ENCODE results near the gene TMEM140.

The TMEM140 gene

GRCh38 chr7:135194494-135195095 is 46.7 kb downstream of the TMEM140 start:
- Histone ChIP-seq H3K4me3 (ENCODE audit: low read length) (no peak overlapping the region), H3K9me3 (ENCODE audit: control insufficient read depth, insufficient read depth, low read length) (no peaks in the 10 kb centered on the region), H3K36me3 (ENCODE audit: control insufficient read depth, insufficient read depth, low read length) (peaks cover 8% of the 10 kb centered on the region), H3K27me3 (ENCODE audit: control insufficient read depth, insufficient read depth, low read length) (no peaks in the 10 kb centered on the region), H3K27ac (ENCODE audit: low read length) (no peak overlapping the region), H3K4me1 (ENCODE audit: control insufficient read depth, insufficient read depth, low read length) (peaks cover 2% of the 10 kb centered on the region; the same call in 1 of the 2 replicates)
- DNase-seq (ENCODE audit: low read depth, low spot score), result no peak
- WGBS (ENCODE audit: insufficient coverage, insufficient read length), result no CpG with 5 or more reads among the region's 12 CpGs

GRCh38 chr7:135195156-135195555 is 47.3 kb downstream of the TMEM140 start:
- Histone ChIP-seq H3K36me3 (ENCODE audit: control insufficient read depth, insufficient read depth, low read length) (peaks cover 8% of the 10 kb centered on the region), H3K9me3 (ENCODE audit: control insufficient read depth, insufficient read depth, low read length) (no peaks in the 10 kb centered on the region), H3K4me1 (ENCODE audit: control insufficient read depth, insufficient read depth, low read length) (peaks cover 2% of the 10 kb centered on the region; the same call in 1 of the 2 replicates), H3K27me3 (ENCODE audit: control insufficient read depth, insufficient read depth, low read length) (no peaks in the 10 kb centered on the region), H3K27ac (ENCODE audit: low read length) (no peak overlapping the region), H3K4me3 (ENCODE audit: low read length) (no peak overlapping the region)
- no peak for DNase-seq (ENCODE audit: low read depth, low spot score)
- no CpG with 5 or more reads among the region's 4 CpGs for WGBS (ENCODE audit: insufficient coverage, insufficient read length)

- no peaks in the 10 kb centered on the region for H3K9me3 ChIP-seq (ENCODE audit: control insufficient read depth, insufficient read depth, low read length)
- no peaks in the 10 kb centered on the region for H3K27me3 ChIP-seq (ENCODE audit: control insufficient read depth, insufficient read depth, low read length)
- WGBS (ENCODE audit: insufficient coverage, insufficient read length), result no CpG with 5 or more reads among the region's 14 CpGs
- no peak for DNase-seq (ENCODE audit: low read depth, low spot score)
- peaks cover 8% of the 10 kb centered on the region for H3K36me3 ChIP-seq (ENCODE audit: control insufficient read depth, insufficient read depth, low read length)
- H3K4me3 ChIP-seq (ENCODE audit: low read length), result no peak overlapping the region
- no peak overlapping the region for H3K27ac ChIP-seq (ENCODE audit: low read length)
- peaks cover 2% of the 10 kb centered on the region; the same call in 1 of the 2 replicates for H3K4me1 ChIP-seq (ENCODE audit: control insufficient read depth, insufficient read depth, low read length)
Observed at GRCh38 chr7:135195968-135196629, 48.2 kb downstream of the TMEM140 start.

- Histone ChIP-seq H3K36me3 (ENCODE audit: control insufficient read depth, insufficient read depth, low read length) (peaks cover 8% of the 10 kb centered on the region), H3K9me3 (ENCODE audit: control insufficient read depth, insufficient read depth, low read length) (no peaks in the 10 kb centered on the region), H3K27ac (ENCODE audit: low read length) (no peak overlapping the region), H3K4me1 (ENCODE audit: control insufficient read depth, insufficient read depth, low read length) (peaks cover 2% of the 10 kb centered on the region; the same call in 1 of the 2 replicates), H3K4me3 (ENCODE audit: low read length) (no peak overlapping the region), H3K27me3 (ENCODE audit: control insufficient read depth, insufficient read depth, low read length) (no peaks in the 10 kb centered on the region)
- no peak for DNase-seq (ENCODE audit: low read depth, low spot score)
- WGBS (ENCODE audit: insufficient coverage, insufficient read length), result no CpG with 5 or more reads among the region's 2 CpGs
Observed at GRCh38 chr7:135197343-135197742, 49.5 kb downstream of the TMEM140 start.

- Histone ChIP-seq H3K9me3 (ENCODE audit: control insufficient read depth, insufficient read depth, low read length) (no peaks in the 10 kb centered on the region), H3K4me3 (ENCODE audit: low read length) (no peak overlapping the region), H3K27ac (ENCODE audit: low read length) (no peak overlapping the region), H3K36me3 (ENCODE audit: control insufficient read depth, insufficient read depth, low read length) (peaks cover 5% of the 10 kb centered on the region), H3K27me3 (ENCODE audit: control insufficient read depth, insufficient read depth, low read length) (no peaks in the 10 kb centered on the region), H3K4me1 (ENCODE audit: control insufficient read depth, insufficient read depth, low read length) (peaks cover 2% of the 10 kb centered on the region; the same call in 1 of the 2 replicates)
- WGBS (ENCODE audit: insufficient coverage, insufficient read length), result no CpG with 5 or more reads among the region's 15 CpGs
- DNase-seq (ENCODE audit: low read depth, low spot score), result no peak
Observed at GRCh38 chr7:135197906-135198655, 50.2 kb downstream of the TMEM140 start.

GRCh38 chr7:135199439-135199838 is 51.6 kb downstream of the TMEM140 start:
- Histone ChIP-seq H3K4me3 (ENCODE audit: low read length) (no peak overlapping the region), H3K9me3 (ENCODE audit: control insufficient read depth, insufficient read depth, low read length) (no peaks in the 10 kb centered on the region), H3K4me1 (ENCODE audit: control insufficient read depth, insufficient read depth, low read length) (peaks cover 2% of the 10 kb centered on the region; the same call in 1 of the 2 replicates), H3K36me3 (ENCODE audit: control insufficient read depth, insufficient read depth, low read length) (peaks cover 5% of the 10 kb centered on the region), H3K27ac (ENCODE audit: low read length) (no peak overlapping the region), H3K27me3 (ENCODE audit: control insufficient read depth, insufficient read depth, low read length) (no peaks in the 10 kb centered on the region)
- WGBS (ENCODE audit: insufficient coverage, insufficient read length), result no CpG with 5 or more reads among the region's 4 CpGs
- no peak for DNase-seq (ENCODE audit: low read depth, low spot score)

- no peaks in the 10 kb centered on the region for H3K27me3 ChIP-seq (ENCODE audit: control insufficient read depth, insufficient read depth, low read length)
- H3K9me3 ChIP-seq (ENCODE audit: control insufficient read depth, insufficient read depth, low read length), result no peaks in the 10 kb centered on the region
- no peak for DNase-seq (ENCODE audit: low read depth, low spot score)
- H3K36me3 ChIP-seq (ENCODE audit: control insufficient read depth, insufficient read depth, low read length), result peaks cover 5% of the 10 kb centered on the region; the same call in 1 of the 2 replicates
- H3K27ac ChIP-seq (ENCODE audit: low read length), result no peak overlapping the region
- H3K4me3 ChIP-seq (ENCODE audit: low read length), result no peak overlapping the region
- WGBS (ENCODE audit: insufficient coverage, insufficient read length), result no CpG with 5 or more reads among the region's 3 CpGs
- peaks cover 2% of the 10 kb centered on the region; the same call in 1 of the 2 replicates for H3K4me1 ChIP-seq (ENCODE audit: control insufficient read depth, insufficient read depth, low read length)
Observed at GRCh38 chr7:135200821-135201331, 53.0 kb downstream of the TMEM140 start.

GRCh38 chr7:135201350-135201749 is 53.5 kb downstream of the TMEM140 start:
- no peaks in the 10 kb centered on the region for H3K27me3 ChIP-seq (ENCODE audit: control insufficient read depth, insufficient read depth, low read length)
- H3K4me1 ChIP-seq (ENCODE audit: control insufficient read depth, insufficient read depth, low read length), result peaks cover 2% of the 10 kb centered on the region; the same call in 1 of the 2 replicates
- H3K27ac ChIP-seq (ENCODE audit: low read length), result no peak overlapping the region
- WGBS (ENCODE audit: insufficient coverage, insufficient read length), result no CpG with 5 or more reads among the region's 2 CpGs
- no peaks in the 10 kb centered on the region for H3K9me3 ChIP-seq (ENCODE audit: control insufficient read depth, insufficient read depth, low read length)
- H3K36me3 ChIP-seq (ENCODE audit: control insufficient read depth, insufficient read depth, low read length), result peaks cover 3% of the 10 kb centered on the region; the same call in 1 of the 2 replicates
- no peak for DNase-seq (ENCODE audit: low read depth, low spot score)
- no peak overlapping the region for H3K4me3 ChIP-seq (ENCODE audit: low read length)

- Histone ChIP-seq H3K9me3 (ENCODE audit: control insufficient read depth, insufficient read depth, low read length) (no peaks in the 10 kb centered on the region), H3K27ac (ENCODE audit: low read length) (no peak overlapping the region), H3K27me3 (ENCODE audit: control insufficient read depth, insufficient read depth, low read length) (no peaks in the 10 kb centered on the region), H3K4me1 (ENCODE audit: control insufficient read depth, insufficient read depth, low read length) (peaks cover 3% of the 10 kb centered on the region; the same call in 1 of the 2 replicates), H3K4me3 (ENCODE audit: low read length) (no peak overlapping the region), H3K36me3 (ENCODE audit: control insufficient read depth, insufficient read depth, low read length) (no peaks in the 10 kb centered on the region)
- no CpG with 5 or more reads among the region's 6 CpGs for WGBS (ENCODE audit: insufficient coverage, insufficient read length)
- DNase-seq (ENCODE audit: low read depth, low spot score), result no peak
Observed at GRCh38 chr7:135204341-135204749, 56.5 kb downstream of the TMEM140 start.

GRCh38 chr7:135204876-135205275 is 57.0 kb downstream of the TMEM140 start:
- Histone ChIP-seq H3K27me3 (ENCODE audit: control insufficient read depth, insufficient read depth, low read length) (no peaks in the 10 kb centered on the region), H3K27ac (ENCODE audit: low read length) (no peak overlapping the region), H3K4me3 (ENCODE audit: low read length) (no peak overlapping the region), H3K4me1 (ENCODE audit: control insufficient read depth, insufficient read depth, low read length) (0 out of 2 replicates have a peak, but pooled peaks cover 1% of the 10 kb centered on the region), H3K9me3 (ENCODE audit: control insufficient read depth, insufficient read depth, low read length) (no peaks in the 10 kb centered on the region), H3K36me3 (ENCODE audit: control insufficient read depth, insufficient read depth, low read length) (no peaks in the 10 kb centered on the region)
- WGBS (ENCODE audit: insufficient coverage, insufficient read length), result no CpG with 5 or more reads among the region's 5 CpGs
- no peak for DNase-seq (ENCODE audit: low read depth, low spot score)
